GM23338 (cell line): ENCODE results near the gene ZNF662. TPM values are rescaled to one million over a fixed set of nuclear protein-coding genes. Genes with fewer than 3 reads are reported as not detected.

Experiments used
- ATAC-seq: fragments of 200-7000 bp; cut with Tn5 transposase; 3 replicates; pipeline ENCODE4 v1.9.1; 2020
- DNase-seq: peaks from one replicate; pipeline ENCODE4 v3.0.0-alpha.2; 2015; ENCODE audit warnings: low spot score
- H2AFZ ChIP-seq: fragments of 200-600 bp; sonication (generic); 2 replicates; pipeline ENCODE4 v1.8.0; 2016; ENCODE audit warnings: antibody characterized with exemption, mild to moderate bottlenecking, moderate library complexity
- H3F3A ChIP-seq: fragments of 200-600 bp; sonication (generic); replicated peaks from 2 replicates; pipeline ENCODE4 v1.8.0; 2017; ENCODE audit warnings: antibody characterized with exemption, mixed run types, low read depth
- H3K27ac ChIP-seq: fragments of 200-600 bp; sonication (generic); 2 replicates; pipeline ENCODE4 v1.6.1; 2016; ENCODE audit warnings: low read depth
- H3K27me3 ChIP-seq: fragments of 200-600 bp; sonication (generic); 2 replicates; pipeline ENCODE4 v1.8.0; 2016; ENCODE audit warnings: mild to moderate bottlenecking, mixed run types, moderate library complexity; ENCODE audit not compliant: insufficient read depth
- H3K36me3 ChIP-seq: fragments of 200-600 bp; sonication (generic); 2 replicates; pipeline ENCODE4 v1.8.0; 2016; ENCODE audit warnings: mild to moderate bottlenecking; ENCODE audit not compliant: insufficient read depth
- H3K4me1 ChIP-seq: fragments of 200-600 bp; sonication (generic); 2 replicates; pipeline ENCODE4 v1.8.0; 2016; ENCODE audit warnings: mild to moderate bottlenecking, moderate library complexity; ENCODE audit not compliant: insufficient read depth
- H3K4me2 ChIP-seq: fragments of 200-600 bp; sonication (generic); 2 replicates; pipeline ENCODE4 v1.7.1; 2017; ENCODE audit warnings: mixed run types
- H3K4me3 ChIP-seq: fragments of 200-600 bp; sonication (generic); 2 replicates; pipeline ENCODE4 v1.6.1; 2016; ENCODE audit warnings: mixed run types
- H3K79me2 ChIP-seq: fragments of 200-600 bp; sonication (generic); replicated peaks from 2 replicates; pipeline ENCODE4 v1.8.0; 2017; ENCODE audit warnings: mild to moderate bottlenecking; ENCODE audit not compliant: insufficient read depth
- H3K9me2 ChIP-seq: fragments of 200-600 bp; sonication (generic); 2 replicates; pipeline ENCODE4 v1.8.0; 2017; ENCODE audit not compliant: insufficient read depth
- H4K20me1 ChIP-seq: fragments of 200-600 bp; sonication (generic); replicated peaks from 2 replicates; pipeline ENCODE4 v1.8.0; 2017; ENCODE audit warnings: mild to moderate bottlenecking; ENCODE audit not compliant: insufficient read depth
- H3K27ac Mint-ChIP-seq: 2 replicates; pipeline ENCODE4 v1.8.0; 2020; ENCODE audit warnings: inconsistent platforms, mild to moderate bottlenecking, moderate library complexity, mixed read lengths
- H3K27me3 Mint-ChIP-seq: 3 replicates; pipeline ENCODE4 v1.8.0; 2022; ENCODE audit warnings: low read depth, mild to moderate bottlenecking, moderate library complexity, mixed read lengths, inconsistent platforms; ENCODE audit not compliant: insufficient read depth, poor library complexity
- H3K36me3 Mint-ChIP-seq: 3 replicates; pipeline ENCODE4 v1.8.0; 2021; ENCODE audit warnings: low read depth, mild to moderate bottlenecking, inconsistent platforms, moderate library complexity, mixed read lengths
- H3K4me1 Mint-ChIP-seq: 3 replicates; pipeline ENCODE4 v1.8.0; 2020; ENCODE audit warnings: mild to moderate bottlenecking, inconsistent platforms, mixed read lengths
- H3K4me3 Mint-ChIP-seq: 3 replicates; pipeline ENCODE4 v1.8.0; 2021; ENCODE audit warnings: moderate library complexity, mild to moderate bottlenecking, inconsistent platforms, mixed read lengths
- H3K9me3 Mint-ChIP-seq: 3 replicates; pipeline ENCODE4 v1.8.0; 2020; ENCODE audit warnings: moderate library complexity, mild to moderate bottlenecking, inconsistent platforms, mixed read lengths
- CREB1 ChIP-seq: fragments of 250-450 bp; sonication (Bioruptor Pico); IDR thresholded peaks from 2 replicates; pipeline ENCODE4 v1.5.0; 2020; ENCODE audit warnings: low read depth, mild to moderate bottlenecking, moderate library complexity
- EZH2 ChIP-seq: fragments of 200-600 bp; sonication (generic); IDR thresholded peaks from one replicate; pipeline ENCODE4 v1.8.0; 2017; ENCODE audit warnings: antibody characterized with exemption, mild to moderate bottlenecking, low read depth; ENCODE audit not compliant: unreplicated experiment
- EZH2phosphoT487 ChIP-seq: fragments of 200-600 bp; sonication (generic); IDR thresholded peaks from one replicate; pipeline ENCODE4 v1.8.1; 2018; ENCODE audit warnings: antibody characterized with exemption; ENCODE audit not compliant: unreplicated experiment
- JUNB ChIP-seq: IDR thresholded peaks from one replicate; pipeline ENCODE4 v1.6.1; 2016; ENCODE audit warnings: antibody characterized with exemption; ENCODE audit not compliant: unreplicated experiment
- NANOG ChIP-seq: IDR thresholded peaks from 2 replicates; pipeline ENCODE4 v1.6.1; 2016; ENCODE audit warnings: antibody characterized with exemption, borderline replicate concordance
- POLR2AphosphoS5 ChIP-seq: IDR thresholded peaks from 2 replicates; pipeline ENCODE4 v1.6.1; 2016; ENCODE audit warnings: antibody characterized with exemption, low read depth
- STAT1 ChIP-seq: IDR thresholded peaks from one replicate; pipeline ENCODE4 v1.6.1; 2016; ENCODE audit warnings: antibody characterized with exemption; ENCODE audit not compliant: unreplicated experiment
- ZNF114 ChIP-seq: fragments of 250-450 bp; sonication (Bioruptor Pico); IDR thresholded peaks from 2 replicates; pipeline ENCODE4 v1.5.0; 2020; ENCODE audit warnings: mild to moderate bottlenecking, moderate library complexity
- ZNF331 ChIP-seq: fragments of 250-450 bp; sonication (Bioruptor Pico); IDR thresholded peaks from 2 replicates; pipeline ENCODE4 v1.5.0; 2020; ENCODE audit warnings: low read depth, mild to moderate bottlenecking, moderate library complexity
- polyA plus RNA-seq: library from polyadenylated mRNA; unstranded; fragments of >200 nt; fragmentation: Nextera tagmentation; extraction: Ambion mirVana; gene quantifications from 2 replicates; pipeline ENCODE4 v1.2.1, GENCODE V29; 2016
- total RNA-seq: library from RNA; depleted of rRNA; stranded (reverse); fragments of >200 nt; shearing (Covaris generic); gene quantifications from 2 replicates; pipeline ENCODE4 v1.2.3, GENCODE V29; 2014
- TF ChIP-seq, protein P1 (sequence below), 2 experiments: fragments of 200-600 bp in 1 of 2; sonication (generic) in 1 of 2; conservative IDR thresholded peaks; 2 replicates each; pipeline versions ENCODE4 v1.5.1 to v1.6.1; 2016 to 2017; ENCODE audit warnings: antibody characterized with exemption in 2 of 2, low read depth in 2 of 2, mild to moderate bottlenecking in 2 of 2, moderate library complexity in 1 of 2
- TF ChIP-seq, protein P2 (sequence below): fragments of 250-450 bp; sonication (Bioruptor Pico); IDR thresholded peaks from 2 replicates; pipeline ENCODE4 v1.5.0; 2020; ENCODE audit warnings: mild to moderate bottlenecking, moderate library complexity
- TF ChIP-seq, protein P3 (sequence below): IDR thresholded peaks from one replicate; pipeline ENCODE4 v1.6.1; 2018; ENCODE audit warnings: antibody characterized with exemption; ENCODE audit not compliant: unreplicated experiment
- TF ChIP-seq, protein P4 (sequence below): IDR thresholded peaks from 2 replicates; pipeline ENCODE4 v1.6.1; 2016; ENCODE audit warnings: antibody characterized with exemption

ZNF662 gene
- total and polyA plus RNA-seq, 2 experiments from 2014 or later: 0.84 to 1.5 TPM

DNA sequence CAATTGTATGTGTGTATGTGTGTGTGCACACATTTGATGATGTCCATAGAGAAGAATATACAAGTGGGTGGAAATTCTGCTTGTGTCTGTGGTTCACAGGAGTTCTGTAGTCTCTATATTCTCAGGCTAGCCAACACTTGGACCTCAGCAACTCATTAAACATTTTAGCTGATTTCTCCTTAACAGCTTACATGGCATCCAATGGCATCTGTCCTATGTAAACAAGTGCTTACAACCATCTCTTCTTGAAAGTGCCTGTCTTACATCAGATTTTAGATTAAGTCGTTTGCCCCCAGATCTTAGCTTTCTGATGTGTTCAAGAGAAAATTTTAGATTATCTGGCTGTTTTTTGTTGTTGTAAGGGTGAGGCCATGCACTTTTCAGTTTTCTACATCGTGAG is 29.0 kb downstream of the ZNF662 start:
- no peaks in the 10 kb centered on the region for H3K36me3 ChIP-seq
- Mint-ChIP-seq H3K27me3 (peaks cover 3% of the 10 kb centered on the region), H3K36me3 (no peaks in the 10 kb centered on the region), H3K9me3 (no peaks in the 10 kb centered on the region), H3K27ac (no peak overlapping the region), H3K4me1 (no peaks in the 10 kb centered on the region; the same call in 2 of the 3 replicates), H3K4me3 (no peak overlapping the region)
- no peak overlapping the region for H3K4me2 ChIP-seq
- H3K27ac ChIP-seq: no peak overlapping the region
- ATAC-seq (no peak), DNase-seq (no peak)
- no peaks in the 10 kb centered on the region for H3K9me2 ChIP-seq
- no peaks in the 10 kb centered on the region for H3K27me3 ChIP-seq
- H3K79me2 ChIP-seq: no peaks in the 10 kb centered on the region
- no peak overlapping the region for H3K4me3 ChIP-seq
- H4K20me1 ChIP-seq: no peaks in the 10 kb centered on the region
- H2AFZ ChIP-seq: no peak overlapping the region
- TF ChIP-seq NANOG (no peak), ZNF114 (no peak), EZH2phosphoT487 (no peak), EZH2 (no peak), POLR2AphosphoS5 (no peak), STAT1 (no peak), ZNF331 (CRISPR knock-in tag) (no peak), CREB1 (CRISPR knock-in tag) (no peak), JUNB (no peak)
- TF ChIP-seq, protein P1, sequence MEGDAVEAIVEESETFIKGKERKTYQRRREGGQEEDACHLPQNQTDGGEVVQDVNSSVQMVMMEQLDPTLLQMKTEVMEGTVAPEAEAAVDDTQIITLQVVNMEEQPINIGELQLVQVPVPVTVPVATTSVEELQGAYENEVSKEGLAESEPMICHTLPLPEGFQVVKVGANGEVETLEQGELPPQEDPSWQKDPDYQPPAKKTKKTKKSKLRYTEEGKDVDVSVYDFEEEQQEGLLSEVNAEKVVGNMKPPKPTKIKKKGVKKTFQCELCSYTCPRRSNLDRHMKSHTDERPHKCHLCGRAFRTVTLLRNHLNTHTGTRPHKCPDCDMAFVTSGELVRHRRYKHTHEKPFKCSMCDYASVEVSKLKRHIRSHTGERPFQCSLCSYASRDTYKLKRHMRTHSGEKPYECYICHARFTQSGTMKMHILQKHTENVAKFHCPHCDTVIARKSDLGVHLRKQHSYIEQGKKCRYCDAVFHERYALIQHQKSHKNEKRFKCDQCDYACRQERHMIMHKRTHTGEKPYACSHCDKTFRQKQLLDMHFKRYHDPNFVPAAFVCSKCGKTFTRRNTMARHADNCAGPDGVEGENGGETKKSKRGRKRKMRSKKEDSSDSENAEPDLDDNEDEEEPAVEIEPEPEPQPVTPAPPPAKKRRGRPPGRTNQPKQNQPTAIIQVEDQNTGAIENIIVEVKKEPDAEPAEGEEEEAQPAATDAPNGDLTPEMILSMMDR (conservative IDR thresholded peaks at IDR 0.05; ENCODE audit: low read depth in 2 of 2): no peak
- TF ChIP-seq, protein P2, sequence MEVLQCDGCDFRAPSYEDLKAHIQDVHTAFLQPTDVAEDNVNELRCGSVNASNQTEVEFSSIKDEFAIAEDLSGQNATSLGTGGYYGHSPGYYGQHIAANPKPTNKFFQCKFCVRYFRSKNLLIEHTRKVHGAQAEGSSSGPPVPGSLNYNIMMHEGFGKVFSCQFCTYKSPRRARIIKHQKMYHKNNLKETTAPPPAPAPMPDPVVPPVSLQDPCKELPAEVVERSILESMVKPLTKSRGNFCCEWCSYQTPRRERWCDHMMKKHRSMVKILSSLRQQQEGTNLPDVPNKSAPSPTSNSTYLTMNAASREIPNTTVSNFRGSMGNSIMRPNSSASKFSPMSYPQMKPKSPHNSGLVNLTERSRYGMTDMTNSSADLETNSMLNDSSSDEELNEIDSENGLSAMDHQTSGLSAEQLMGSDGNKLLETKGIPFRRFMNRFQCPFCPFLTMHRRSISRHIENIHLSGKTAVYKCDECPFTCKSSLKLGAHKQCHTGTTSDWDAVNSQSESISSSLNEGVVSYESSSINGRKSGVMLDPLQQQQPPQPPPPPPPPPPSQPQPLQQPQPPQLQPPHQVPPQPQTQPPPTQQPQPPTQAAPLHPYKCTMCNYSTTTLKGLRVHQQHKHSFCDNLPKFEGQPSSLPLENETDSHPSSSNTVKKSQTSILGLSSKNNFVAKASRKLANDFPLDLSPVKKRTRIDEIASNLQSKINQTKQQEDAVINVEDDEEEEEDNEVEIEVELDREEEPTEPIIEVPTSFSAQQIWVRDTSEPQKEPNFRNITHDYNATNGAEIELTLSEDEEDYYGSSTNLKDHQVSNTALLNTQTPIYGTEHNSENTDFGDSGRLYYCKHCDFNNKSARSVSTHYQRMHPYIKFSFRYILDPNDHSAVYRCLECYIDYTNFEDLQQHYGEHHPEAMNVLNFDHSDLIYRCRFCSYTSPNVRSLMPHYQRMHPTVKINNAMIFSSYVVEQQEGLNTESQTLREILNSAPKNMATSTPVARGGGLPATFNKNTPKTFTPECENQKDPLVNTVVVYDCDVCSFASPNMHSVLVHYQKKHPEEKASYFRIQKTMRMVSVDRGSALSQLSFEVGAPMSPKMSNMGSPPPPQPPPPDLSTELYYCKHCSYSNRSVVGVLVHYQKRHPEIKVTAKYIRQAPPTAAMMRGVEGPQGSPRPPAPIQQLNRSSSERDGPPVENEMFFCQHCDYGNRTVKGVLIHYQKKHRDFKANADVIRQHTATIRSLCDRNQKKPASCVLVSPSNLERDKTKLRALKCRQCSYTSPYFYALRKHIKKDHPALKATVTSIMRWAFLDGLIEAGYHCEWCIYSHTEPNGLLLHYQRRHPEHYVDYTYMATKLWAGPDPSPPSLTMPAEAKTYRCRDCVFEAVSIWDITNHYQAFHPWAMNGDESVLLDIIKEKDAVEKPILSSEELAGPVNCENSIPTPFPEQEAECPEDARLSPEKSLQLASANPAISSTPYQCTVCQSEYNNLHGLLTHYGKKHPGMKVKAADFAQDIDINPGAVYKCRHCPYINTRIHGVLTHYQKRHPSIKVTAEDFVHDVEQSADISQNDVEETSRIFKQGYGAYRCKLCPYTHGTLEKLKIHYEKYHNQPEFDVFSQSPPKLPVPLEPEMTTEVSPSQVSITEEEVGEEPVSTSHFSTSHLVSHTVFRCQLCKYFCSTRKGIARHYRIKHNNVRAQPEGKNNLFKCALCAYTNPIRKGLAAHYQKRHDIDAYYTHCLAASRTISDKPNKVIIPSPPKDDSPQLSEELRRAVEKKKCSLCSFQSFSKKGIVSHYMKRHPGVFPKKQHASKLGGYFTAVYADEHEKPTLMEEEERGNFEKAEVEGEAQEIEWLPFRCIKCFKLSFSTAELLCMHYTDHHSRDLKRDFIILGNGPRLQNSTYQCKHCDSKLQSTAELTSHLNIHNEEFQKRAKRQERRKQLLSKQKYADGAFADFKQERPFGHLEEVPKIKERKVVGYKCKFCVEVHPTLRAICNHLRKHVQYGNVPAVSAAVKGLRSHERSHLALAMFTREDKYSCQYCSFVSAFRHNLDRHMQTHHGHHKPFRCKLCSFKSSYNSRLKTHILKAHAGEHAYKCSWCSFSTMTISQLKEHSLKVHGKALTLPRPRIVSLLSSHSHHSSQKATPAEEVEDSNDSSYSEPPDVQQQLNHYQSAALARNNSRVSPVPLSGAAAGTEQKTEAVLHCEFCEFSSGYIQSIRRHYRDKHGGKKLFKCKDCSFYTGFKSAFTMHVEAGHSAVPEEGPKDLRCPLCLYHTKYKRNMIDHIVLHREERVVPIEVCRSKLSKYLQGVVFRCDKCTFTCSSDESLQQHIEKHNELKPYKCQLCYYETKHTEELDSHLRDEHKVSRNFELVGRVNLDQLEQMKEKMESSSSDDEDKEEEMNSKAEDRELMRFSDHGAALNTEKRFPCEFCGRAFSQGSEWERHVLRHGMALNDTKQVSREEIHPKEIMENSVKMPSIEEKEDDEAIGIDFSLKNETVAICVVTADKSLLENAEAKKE (CRISPR knock-in tag): no peak
- TF ChIP-seq, protein P3, sequence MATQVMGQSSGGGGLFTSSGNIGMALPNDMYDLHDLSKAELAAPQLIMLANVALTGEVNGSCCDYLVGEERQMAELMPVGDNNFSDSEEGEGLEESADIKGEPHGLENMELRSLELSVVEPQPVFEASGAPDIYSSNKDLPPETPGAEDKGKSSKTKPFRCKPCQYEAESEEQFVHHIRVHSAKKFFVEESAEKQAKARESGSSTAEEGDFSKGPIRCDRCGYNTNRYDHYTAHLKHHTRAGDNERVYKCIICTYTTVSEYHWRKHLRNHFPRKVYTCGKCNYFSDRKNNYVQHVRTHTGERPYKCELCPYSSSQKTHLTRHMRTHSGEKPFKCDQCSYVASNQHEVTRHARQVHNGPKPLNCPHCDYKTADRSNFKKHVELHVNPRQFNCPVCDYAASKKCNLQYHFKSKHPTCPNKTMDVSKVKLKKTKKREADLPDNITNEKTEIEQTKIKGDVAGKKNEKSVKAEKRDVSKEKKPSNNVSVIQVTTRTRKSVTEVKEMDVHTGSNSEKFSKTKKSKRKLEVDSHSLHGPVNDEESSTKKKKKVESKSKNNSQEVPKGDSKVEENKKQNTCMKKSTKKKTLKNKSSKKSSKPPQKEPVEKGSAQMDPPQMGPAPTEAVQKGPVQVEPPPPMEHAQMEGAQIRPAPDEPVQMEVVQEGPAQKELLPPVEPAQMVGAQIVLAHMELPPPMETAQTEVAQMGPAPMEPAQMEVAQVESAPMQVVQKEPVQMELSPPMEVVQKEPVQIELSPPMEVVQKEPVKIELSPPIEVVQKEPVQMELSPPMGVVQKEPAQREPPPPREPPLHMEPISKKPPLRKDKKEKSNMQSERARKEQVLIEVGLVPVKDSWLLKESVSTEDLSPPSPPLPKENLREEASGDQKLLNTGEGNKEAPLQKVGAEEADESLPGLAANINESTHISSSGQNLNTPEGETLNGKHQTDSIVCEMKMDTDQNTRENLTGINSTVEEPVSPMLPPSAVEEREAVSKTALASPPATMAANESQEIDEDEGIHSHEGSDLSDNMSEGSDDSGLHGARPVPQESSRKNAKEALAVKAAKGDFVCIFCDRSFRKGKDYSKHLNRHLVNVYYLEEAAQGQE: no peak
- TF ChIP-seq, protein P4, sequence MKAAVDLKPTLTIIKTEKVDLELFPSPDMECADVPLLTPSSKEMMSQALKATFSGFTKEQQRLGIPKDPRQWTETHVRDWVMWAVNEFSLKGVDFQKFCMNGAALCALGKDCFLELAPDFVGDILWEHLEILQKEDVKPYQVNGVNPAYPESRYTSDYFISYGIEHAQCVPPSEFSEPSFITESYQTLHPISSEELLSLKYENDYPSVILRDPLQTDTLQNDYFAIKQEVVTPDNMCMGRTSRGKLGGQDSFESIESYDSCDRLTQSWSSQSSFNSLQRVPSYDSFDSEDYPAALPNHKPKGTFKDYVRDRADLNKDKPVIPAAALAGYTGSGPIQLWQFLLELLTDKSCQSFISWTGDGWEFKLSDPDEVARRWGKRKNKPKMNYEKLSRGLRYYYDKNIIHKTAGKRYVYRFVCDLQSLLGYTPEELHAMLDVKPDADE: no peak
- no peaks in the 10 kb centered on the region for H3K4me1 ChIP-seq
- no peaks in the 10 kb centered on the region for H3F3A ChIP-seq
